HG03045 (cell line): ENCODE measurements around the gene RIPK1.

Source experiments
- ATAC-seq: cut with Tn5 transposase; IDR thresholded peaks from one replicate; pipeline ENCODE4 v1.9.1; 2021; ENCODE audit warnings: mild to moderate bottlenecking, moderate library complexity; ENCODE audit not compliant: unreplicated experiment

The RIPK1 gene

GRCh38 chr6:3079682-3080081 is 11.4 kb downstream of the RIPK1 start:
- no peak for ATAC-seq

GRCh38 chr6:3081960-3082359 is 13.7 kb downstream of the RIPK1 start:
- ATAC-seq, result no peak

DNA sequence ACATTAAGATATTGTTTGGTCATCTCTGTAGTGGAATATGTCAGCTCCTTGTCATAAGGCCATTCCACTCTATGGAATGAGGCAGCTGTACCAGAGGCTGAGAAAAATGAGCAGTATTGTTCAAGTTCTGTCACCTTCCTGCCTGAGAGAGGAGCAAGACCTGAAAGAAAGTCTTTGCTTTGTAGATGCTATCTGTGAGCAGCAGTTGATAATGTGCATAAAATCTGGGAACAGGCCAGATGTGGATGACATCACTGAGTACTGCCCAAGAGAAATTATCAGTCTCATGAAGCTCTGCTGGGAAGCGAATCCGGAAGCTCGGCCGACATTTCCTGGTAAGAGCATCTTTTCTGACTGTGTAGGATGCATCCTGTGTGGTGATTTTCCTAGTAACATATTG is 16.8 kb downstream of the RIPK1 start:
- ATAC-seq, result no peak

GRCh38 chr6:3086282-3086946 is 18.1 kb downstream of the RIPK1 start:
- ATAC-seq, result no peak

DNA sequence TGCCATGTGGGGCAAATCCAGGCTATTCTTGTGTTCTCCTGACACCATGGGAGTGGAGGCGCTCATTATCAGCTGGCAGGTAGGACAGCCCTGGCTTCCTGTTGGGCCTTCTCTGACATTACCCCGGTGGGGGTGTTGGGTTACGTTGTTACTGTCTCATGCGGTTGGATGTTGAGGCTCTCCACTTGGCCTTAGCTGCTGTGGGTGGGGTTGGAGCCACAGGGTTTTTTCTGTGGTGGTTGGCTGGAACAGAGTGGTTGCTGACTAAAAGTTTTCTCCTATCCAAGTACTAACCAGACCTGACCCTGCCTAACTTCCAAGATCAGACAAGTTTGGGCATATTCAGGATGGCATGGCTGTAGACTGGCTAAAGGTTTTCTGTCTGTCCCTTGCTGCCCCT is 20.2 kb downstream of the RIPK1 start:
- no peak for ATAC-seq

- no peak for ATAC-seq
Observed at GRCh38 chr6:3088968-3089367, 20.7 kb downstream of the RIPK1 start.

- ATAC-seq, result no peak
Observed at GRCh38 chr6:3090013-3090412, 21.7 kb downstream of the RIPK1 start.

GRCh38 chr6:3094815-3095214 is 26.5 kb downstream of the RIPK1 start:
- ATAC-seq, result no peak

DNA sequence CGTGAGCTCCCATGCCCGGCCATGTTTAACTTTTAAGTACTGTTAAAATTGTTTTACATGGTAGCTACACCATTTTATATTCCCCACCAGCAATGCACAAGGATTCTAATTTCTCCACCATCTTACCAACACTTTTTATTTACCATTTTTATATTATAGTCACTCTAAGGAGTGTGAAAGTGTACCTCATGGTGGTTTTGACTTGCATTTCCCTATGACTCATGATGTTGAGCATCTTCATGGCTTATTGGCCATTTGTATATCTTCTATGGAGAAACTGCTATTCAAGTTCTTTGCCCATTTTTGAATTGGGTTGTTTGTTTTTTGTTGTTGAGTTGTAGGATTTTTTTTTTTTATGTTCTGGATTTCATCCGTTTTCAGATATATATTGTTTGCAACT is 34.6 kb downstream of the RIPK1 start:
- ATAC-seq, result no peak

DNA sequence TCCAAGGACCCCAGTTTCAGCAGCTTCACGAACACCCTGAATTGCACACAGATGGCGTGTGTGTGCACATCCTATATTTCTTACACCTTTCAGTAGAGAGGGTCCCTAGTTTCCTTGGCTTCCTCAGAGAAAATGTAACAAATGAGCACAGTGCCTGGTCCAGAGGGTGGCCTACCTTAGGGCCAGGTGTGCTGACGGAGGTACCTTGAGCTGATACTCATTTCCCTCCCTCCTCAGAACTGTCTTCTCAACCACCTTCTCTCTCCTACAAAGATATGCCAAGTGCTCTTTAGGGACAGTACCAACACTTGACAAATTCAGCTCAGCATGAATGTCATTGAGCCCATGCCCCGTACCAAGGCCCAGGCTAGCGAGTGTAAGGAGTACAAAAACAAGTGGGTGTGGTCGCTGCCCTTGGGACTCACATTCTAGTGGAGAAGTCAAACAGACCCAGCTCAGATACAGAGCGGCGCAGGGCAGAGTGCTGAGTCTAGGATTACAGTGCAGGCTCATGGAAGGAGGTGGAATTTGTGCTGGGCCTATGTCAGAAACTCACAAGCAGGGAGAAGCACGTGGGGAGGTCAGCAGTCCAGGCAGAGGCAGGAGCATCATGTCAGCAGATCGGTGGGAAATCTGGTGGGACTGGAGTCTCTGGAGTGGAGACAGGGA is 40.6 kb downstream of the RIPK1 start:
- ATAC-seq, result no peak

GRCh38 chr6:3109761-3110160 is 41.5 kb downstream of the RIPK1 start:
- ATAC-seq, result no peak

DNA sequence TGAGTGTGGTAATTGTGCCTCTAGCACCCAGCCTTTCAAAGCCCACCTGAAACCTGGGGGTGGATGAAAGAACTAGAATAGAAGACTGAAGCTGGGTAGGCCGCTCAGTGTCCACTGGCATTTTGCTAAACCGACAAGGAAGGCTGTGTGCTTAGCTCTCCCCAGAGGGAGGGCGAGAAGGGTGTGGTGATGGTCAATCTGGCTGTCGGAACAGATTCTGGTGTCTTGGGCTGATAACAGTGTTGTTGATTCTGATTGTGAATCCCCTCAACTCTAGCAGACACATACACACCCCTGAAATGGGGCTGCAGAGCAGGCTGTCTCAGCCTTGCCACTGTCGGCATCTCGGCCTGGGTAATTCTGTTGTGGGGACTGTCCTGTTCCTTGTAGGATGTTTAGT is 46.1 kb downstream of the RIPK1 start:
- no peak for ATAC-seq

GRCh38 chr6:3117912-3118352 is 49.6 kb downstream of the RIPK1 start:
- ATAC-seq, result no peak

- ATAC-seq, result peak; percentile 86
Observed at GRCh38 chr6:3118353-3119039, 50.2 kb downstream of the RIPK1 start, which contains the start of gene BPHL. Gene BPHL (plus strand): TSS chr6:3118711. CDS start chr6:3118741, 30 bp downstream.

DNA sequence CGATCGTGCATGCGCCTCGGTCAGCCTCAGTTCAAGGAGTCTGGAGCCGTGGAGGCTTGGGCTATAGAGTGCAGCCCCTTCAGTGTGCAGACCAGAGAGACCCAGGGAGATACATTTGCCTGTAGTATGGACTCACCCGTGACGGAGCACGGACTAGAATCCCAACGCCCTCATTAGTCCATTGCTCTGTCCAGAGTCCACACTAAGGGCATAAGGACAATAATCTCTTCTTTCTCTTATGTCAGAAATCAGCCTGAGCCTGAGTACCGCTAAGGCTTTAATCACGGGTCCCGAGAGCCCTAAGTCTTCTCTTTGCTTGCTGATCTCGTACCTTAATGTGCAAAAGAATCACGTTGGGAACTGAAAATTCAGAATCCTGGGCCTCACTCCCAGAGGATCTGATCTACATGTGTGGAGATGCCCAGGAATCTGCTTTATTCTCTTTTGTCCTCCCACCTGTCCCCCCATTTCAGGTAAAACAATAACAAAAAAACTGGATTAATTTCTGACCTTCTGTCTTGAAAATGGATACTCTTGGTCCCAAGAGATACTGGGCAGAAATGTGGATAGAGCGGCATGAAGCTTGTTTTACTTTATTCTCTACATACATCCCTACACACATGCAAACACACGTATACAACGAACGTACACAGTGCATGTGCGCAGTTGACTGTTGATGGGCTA is 50.9 kb downstream of the RIPK1 start:
- ATAC-seq, result peak; percentile 21

DNA sequence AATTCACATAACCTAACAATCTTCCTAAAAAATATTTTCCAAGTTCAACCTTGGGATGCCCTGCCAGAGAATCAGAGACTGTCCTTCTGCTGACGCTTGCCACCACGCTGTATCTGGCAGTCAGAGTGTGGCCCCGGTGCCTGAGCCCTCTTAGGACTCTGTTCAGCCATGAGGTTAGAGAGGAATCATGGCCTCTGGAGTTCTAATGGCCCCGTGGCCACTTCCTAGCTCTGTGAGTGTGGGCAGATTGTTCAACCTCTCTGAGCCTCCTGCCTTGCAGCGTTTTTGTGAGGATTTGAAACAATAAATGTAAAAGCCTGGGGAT is 52.4 kb downstream of the RIPK1 start:
- ATAC-seq, result no peak

- ATAC-seq, result no peak
Observed at GRCh38 chr6:3122823-3123182, 54.5 kb downstream of the RIPK1 start.

- no peak for ATAC-seq
Observed at GRCh38 chr6:3124667-3125066, 56.4 kb downstream of the RIPK1 start.

DNA sequence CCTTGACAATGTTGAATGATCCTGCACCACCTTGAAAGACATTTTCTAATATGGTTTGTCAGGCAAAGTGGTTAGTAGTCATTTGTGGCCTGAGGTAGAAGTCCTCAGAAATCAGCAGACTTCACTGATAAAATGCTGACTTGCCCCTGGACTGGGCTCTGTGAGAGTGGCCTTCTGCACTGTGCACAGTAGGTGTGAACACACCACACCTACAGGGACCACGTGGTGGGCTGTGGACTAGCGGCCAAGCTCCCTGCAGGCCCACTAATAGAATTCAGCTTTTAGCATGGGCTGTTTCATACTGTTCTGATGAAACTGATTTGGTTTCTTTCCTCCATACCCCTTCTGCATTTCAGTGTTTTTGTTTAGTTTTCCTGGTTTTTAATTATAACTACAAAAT is 57.5 kb downstream of the RIPK1 start:
- ATAC-seq, result no peak

DNA sequence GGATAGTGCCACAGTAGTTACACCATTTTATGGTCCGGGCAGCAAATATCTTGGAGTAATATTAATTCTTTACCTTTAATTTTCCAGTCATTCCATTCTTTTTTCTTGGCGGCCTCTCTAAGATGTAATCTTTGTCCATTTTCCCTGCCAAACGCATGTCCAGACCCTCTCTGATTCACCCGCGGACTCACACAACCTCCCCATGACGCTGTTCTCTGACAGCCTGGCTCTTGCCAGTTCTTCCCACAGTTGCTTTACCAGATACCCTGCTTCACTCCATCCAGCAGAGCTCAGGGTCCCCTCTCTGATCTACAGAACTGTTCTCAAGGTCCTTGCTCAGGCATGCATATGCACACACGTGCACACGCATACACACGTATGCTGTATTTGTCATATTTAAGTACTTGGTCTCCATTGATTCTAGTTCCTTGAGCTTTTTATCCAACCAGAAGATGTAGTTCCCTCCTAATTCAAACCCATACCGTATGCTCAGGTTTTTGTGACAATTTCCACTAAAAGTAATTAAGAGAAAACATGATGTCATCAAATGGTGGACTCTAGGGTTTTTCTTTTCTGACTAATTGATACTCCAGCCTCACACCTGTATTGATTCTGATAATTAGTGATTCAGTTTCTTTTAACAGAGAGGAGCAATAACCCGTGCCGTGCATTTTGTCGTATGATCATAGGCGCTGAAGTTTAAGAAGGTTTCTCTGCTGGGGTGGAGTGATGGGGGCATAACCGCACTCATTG is 60.2 kb downstream of the RIPK1 start:
- ATAC-seq, result no peak

GRCh38 chr6:3131695-3132094 is 63.4 kb downstream of the RIPK1 start:
- no peak for ATAC-seq
